GM21576 (cell line): ENCODE measurements around the gene MKRN2OS.

ENCODE experiments used
- ATAC-seq: cut with Tn5 transposase; IDR thresholded peaks from one replicate; pipeline ENCODE4 v1.9.1; 2021; ENCODE audit warnings: mild to moderate bottlenecking, moderate library complexity; ENCODE audit not compliant: unreplicated experiment

Gene MKRN2OS, protein sequence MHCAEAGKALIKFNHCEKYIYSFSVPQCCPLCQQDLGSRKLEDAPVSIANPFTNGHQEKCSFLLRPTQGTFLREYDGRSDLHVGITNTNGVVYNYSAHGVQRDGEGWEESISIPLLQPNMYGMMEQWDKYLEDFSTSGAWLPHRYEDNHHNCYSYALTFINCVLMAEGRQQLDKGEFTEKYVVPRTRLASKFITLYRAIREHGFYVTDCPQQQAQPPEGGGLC

GRCh38 chr3:12545473-12545791 lies at the start of gene MKRN2OS:
Gene MKRN2OS (minus strand): TSS chr3:12545499. CDS start chr3:12545464, 35 bp downstream.
- ATAC-seq, result no peak

GRCh38 chr3:12593473-12593872 lies 48.2 kb upstream of the MKRN2OS start:
- no peak for ATAC-seq

- no peak for ATAC-seq
These were observed 46.9 kb upstream of the MKRN2OS start for GRCh38 chr3:12591997-12592715.

GRCh38 chr3:12591456-12591855 lies 46.2 kb upstream of the MKRN2OS start:
- ATAC-seq, result no peak

DNA sequence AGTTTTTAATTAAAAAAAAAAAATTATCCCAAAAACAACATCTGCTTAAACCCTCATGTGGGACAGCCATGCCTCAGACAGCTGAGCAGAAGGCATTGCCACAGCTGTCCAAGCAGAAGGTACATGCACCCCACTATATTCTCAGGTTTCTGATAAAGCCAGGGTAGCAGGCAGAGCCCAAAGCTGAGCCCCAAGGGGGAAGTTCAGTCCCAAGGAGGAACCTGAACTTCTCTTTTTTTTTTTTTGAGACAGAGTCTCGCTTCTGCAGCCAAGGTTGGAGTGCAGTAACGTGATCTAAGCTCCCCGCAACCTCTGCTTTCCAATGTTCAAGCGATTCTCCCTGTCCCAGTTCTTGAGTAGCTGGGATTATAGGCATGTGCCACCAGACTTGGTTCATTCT lies 44.8 kb upstream of the MKRN2OS start:
- ATAC-seq, result no peak

DNA sequence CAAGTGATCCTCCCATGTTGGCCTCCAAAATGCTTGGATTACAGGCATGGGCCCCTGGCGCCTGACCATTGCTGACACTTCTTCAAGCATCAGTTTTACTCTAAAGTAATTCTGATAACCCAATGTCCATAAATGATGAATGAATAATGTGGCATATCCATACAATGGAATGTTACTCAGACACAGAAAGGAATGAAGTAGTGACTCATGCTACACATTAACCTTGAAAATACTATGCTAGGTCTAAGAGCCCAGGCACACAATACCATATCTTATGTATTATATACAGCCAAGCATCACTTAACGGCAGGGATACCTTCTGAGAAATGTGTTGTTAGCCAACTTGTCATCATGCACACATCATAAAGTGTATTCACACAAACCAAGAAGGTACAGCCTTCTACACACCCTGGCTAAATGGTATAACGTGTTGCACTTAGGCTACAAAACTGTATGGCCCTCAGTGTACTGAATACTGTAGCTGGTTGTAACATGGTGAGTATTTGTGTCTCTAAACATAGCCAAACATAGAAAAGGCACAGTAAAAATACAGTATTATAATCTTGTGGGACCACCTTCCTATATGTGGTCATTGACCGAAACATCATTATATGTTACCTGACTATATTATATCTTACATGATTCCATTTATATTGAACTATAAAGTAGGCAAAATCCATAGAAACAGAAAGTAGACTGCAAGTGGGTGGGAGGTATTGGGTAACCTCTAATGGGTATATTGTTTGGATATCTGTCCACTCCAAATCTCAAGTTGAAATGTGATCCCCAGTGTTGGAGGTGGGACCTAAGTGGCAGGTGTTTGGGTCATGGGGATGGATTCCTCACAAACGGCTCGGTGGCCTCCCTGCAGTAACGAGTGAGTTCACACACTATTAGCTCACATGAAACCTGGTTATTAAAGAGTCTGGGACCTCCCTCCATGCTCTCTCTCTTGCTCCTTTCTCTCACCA lies 43.0 kb upstream of the MKRN2OS start:
- no peak for ATAC-seq

- no peak for ATAC-seq
These were observed 41.1 kb upstream of the MKRN2OS start for GRCh38 chr3:12586403-12586802.

DNA sequence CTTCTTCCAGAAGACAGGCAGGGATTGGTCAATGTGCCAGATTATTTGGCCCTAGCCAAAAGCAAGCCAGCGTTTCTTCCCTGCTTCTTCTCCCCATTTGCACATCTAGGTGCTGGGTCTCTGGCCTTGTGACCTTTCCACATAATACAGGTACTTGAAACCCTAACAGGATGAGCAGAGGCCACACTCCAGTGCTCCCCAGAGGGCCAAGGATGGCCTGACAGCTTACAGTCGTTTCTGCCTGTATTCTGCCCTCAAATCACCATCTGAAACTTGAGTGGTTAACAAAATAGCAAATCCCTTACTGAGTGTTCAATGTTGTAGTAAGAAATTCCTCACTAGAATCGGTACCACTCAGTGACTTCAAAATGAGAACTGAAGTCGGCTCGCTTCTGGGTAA lies 40.7 kb upstream of the MKRN2OS start:
- ATAC-seq, result no peak

- no peak for ATAC-seq
These were observed 39.9 kb upstream of the MKRN2OS start for GRCh38 chr3:12585181-12585580.

GRCh38 chr3:12584083-12584482 lies 38.8 kb upstream of the MKRN2OS start:
- no peak for ATAC-seq

DNA sequence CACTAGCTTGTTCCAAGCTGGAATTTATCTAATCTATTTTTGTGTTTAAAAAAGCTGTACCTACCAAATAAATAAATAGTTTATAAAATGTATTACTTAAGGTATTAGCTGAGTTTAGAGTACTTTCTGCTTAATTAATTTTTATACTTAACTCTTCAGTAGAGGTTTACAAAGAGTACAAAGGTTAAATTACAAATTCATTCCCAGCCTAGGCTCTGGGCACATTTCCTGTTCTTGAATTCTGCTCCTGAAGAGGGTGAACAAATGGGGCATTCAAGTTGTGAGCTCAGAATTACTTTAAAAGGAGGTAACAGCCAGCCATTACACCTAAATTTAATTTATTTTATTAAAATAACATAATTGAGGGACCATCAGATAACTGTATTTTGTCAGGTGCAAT lies 38.0 kb upstream of the MKRN2OS start:
- ATAC-seq, result no peak

DNA sequence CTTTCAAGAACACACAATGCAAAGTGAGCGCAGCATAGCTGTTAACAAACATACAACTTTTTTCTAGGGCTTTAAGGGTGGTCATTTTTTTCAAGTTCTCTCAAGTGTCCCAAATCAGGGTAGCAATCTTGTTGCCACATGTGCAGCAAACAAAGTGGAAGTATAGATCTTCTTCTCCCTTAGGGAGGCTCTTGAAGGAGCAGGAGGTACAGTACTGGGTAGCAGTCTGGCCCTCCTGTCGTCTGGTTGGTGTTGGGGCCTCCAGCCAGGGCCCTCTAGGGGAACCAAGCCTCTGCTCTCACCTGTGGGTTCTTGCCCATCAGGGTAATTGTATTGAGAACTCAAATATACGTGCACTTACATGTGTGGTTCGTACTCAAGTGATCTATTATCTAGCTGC lies 37.4 kb upstream of the MKRN2OS start:
- no peak for ATAC-seq

DNA sequence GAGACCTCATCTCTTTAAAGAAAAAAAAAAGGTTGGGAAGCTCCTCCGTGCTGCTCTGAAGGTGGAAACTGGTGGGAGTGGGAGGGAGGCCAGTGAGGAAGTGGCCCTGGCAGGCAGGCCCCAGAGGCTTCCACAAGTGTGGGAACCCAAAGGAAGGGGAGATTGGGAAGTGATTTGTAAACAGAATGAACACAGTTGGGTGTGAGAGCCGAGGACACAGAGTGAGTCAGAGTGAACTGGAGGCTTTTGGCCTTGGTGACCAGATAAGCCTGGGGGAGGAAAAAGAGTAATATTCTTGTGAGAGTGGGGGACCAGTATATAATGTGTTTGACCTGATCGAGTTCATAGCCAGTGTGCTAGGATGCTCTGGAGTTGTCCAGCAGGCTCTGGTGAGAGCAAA lies 34.6 kb upstream of the MKRN2OS start:
- ATAC-seq, result no peak

DNA sequence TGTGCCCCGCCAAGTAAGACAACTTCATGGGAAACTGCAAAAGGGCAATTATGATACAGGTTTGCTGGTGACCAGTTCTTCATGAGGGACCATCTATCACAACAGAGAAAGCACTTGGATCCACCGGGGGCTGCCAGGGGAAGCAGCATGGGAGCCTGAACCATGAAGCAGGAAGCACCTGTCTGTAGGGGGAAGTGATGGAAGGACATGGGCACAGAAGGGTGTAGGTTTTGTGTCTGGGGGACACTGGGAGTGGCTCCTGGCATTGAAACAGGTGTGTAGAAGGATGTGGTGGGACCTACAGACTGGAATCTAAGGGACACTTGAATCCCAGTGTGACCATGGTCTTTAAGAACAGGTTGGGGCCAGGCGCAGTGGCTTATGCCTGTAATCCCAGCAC lies 34.2 kb upstream of the MKRN2OS start:
- ATAC-seq, result no peak

DNA sequence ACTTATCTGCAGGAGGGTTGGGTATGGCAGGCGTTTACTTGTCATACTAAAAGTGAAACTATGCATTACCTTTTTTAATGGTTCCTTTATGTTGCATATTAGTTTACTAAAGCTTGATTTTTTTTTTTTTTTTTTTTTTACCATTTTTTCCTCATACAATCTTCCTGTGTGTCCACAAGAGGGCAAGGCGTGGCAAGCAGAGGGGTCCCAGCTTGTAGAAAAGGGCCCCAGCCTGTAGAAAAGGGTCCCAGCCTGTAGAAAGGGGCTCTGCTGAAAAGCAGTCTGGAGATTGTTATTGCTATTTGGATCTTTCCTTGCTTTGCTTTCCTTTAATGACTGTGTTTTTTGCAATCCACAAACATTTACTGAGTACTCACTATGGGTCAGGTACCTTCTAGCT lies 33.4 kb upstream of the MKRN2OS start:
- ATAC-seq, result no peak

GRCh38 chr3:12577379-12577778 lies 32.1 kb upstream of the MKRN2OS start:
- no peak for ATAC-seq

GRCh38 chr3:12574661-12575060 lies 29.4 kb upstream of the MKRN2OS start:
- ATAC-seq, result no peak

DNA sequence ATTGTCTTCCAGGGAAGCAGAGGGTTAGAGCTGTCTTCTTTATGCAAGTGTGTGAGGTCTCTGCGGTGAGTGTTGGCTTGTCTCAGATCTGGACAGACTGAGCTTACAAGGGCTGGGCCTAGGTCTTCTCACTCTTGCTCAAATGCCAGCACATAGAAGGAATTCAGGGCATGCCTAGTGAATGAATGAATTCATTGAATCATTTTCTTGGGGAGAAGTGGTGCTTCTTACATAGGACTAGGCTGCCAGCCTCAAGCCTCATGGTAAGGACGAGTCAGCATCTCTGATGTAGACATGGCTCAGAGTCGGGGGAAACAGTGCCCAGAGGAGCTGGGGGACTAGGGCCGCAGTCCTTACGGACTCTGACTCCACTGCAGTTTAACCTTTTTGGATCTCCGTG lies 28.8 kb upstream of the MKRN2OS start:
- no peak for ATAC-seq

DNA sequence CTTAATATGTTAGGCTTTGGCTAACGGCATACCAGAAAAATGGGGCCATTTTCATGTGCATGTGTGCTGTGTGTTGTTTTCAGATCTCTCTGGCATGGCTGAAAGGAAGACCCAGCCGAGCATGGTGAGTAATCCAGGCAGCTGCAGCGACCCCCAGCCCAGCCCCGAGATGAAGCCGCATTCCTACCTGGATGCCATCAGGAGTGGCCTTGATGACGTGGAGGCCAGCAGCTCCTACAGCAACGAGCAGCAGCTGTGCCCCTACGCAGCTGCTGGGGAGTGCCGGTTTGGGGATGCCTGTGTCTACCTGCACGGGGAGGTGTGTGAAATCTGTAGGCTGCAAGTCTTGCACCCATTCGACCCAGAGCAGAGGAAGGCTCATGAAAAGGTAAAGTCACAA lies 26.7 kb upstream of the MKRN2OS start:
- ATAC-seq, result no peak

- ATAC-seq, result no peak
These were observed 24.5 kb upstream of the MKRN2OS start for GRCh38 chr3:12569836-12570235.

GRCh38 chr3:12568747-12569146 lies 23.4 kb upstream of the MKRN2OS start:
- no peak for ATAC-seq

DNA sequence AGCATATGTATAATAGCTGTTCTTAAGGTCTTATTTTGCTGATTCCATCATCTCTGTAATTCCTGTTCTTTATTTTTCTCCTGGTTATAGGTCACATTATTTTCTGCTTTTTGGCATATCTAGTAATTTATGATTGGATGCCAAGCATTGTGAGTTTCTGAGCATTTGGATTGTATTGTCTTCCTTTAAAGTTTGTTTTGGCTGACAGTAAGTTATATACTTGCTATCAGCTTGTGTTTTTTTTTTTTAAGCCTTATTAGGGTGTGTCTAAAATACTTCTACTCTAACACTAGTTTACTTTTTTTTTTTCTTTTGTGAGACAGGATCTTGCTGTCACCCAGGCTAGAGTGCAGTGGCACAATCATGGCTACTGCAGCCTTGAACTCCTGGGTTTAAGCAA lies 21.7 kb upstream of the MKRN2OS start:
- no peak for ATAC-seq
